ENCODE results near the gene C3. TPM values are rescaled to one million over a fixed set of nuclear protein-coding genes. Genes with fewer than 3 reads are reported as not detected.

The C3 gene
- total RNA-seq, 1 donor from 2014 or later = 0.37 TPM

DNA sequence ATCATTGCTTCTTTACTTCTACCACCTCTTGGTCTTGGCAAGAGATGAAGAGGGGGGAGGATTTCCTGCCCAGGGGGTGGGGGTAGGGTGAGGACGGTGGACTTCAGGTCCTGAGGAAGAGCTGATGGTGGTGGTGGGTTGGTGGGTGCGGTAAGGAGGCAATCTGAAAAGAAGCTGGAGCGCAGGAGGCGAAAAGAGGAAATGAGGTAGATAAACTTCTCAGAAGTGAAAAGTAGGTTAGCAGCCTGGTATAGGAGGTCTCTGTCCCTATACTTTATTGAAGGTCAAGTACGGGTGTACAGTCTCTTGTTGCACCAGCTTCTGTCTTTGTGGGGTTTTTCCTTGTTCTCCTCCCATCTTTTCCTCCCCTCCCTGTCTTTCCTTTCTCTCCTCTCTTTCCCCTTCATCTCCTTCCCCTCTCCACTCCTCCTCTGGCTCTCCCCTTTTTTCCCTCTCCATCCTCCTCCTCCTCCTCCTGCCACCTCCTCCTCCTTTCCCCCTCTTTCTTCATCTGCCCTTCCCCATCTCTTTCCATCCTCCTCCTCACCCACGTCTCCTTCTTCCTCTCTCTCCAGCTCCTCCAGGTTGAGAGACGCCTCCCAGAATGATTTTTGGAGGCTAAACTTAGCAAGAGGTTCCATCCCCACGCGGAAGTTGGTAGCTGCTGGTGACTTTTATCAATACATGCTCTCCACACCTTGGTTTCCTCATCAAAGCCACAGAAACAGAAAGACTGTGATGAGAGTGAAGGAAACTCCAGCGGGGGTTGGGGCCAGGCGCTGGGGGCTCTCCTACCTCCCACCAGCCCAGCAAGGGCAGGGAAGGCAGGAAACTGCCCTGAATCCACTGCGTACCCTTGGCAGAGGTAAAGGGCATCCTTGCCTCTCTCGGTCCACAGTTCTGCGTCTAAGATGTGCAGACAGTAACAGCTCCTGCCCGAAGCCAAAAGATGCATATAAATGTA is 65.8 kb downstream of the C3 start:
- DNase-seq (ENCODE audit: low read depth, low spot score) = no peak
- Mint-ChIP-seq H3K27me3 (ENCODE audit: low read depth) (peaks cover 15% of the 10 kb centered on the region), H3K4me1 (no peaks in the 10 kb centered on the region), H3K9me3 (no peaks in the 10 kb centered on the region), H3K36me3 (ENCODE audit: low read depth) (no peaks in the 10 kb centered on the region), H3K4me3 (no peak overlapping the region), H3K27ac (ENCODE audit: unreplicated experiment) (no peak overlapping the region)
- TF ChIP-seq CTCF (conservative IDR thresholded peaks at IDR 0.05) = no peak

DNA sequence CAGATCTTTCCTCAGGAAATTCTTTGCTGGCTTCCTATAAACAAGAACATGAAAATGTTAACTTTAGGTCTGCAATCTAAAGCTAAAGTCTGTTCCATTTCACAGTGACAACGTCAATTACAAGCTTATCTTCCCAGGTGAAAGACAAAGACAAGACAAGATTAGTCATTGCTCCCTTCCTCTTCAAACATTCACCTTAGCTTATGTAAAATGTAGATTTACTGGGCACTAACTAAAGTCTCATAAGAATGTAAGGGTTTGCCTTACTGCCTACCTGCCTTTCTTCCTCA is 67.7 kb downstream of the C3 start:
- H3K27me3 Mint-ChIP-seq (ENCODE audit: low read depth) = peaks cover 13% of the 10 kb centered on the region
- no peak for DNase-seq (ENCODE audit: low read depth, low spot score)
- peaks cover 4% of the 10 kb centered on the region for H3K4me1 Mint-ChIP-seq
- no peak overlapping the region for H3K27ac Mint-ChIP-seq (ENCODE audit: unreplicated experiment)
- no peak for TF ChIP-seq CTCF (conservative IDR thresholded peaks at IDR 0.05)
- H3K4me3 Mint-ChIP-seq = no peak overlapping the region
- H3K9me3 Mint-ChIP-seq = no peaks in the 10 kb centered on the region
- no peaks in the 10 kb centered on the region for H3K36me3 Mint-ChIP-seq (ENCODE audit: low read depth)

- DNase-seq (ENCODE audit: low read depth, low spot score) = no peak
- peaks cover 11% of the 10 kb centered on the region for H3K27me3 Mint-ChIP-seq (ENCODE audit: low read depth)
- TF ChIP-seq CTCF (conservative IDR thresholded peaks at IDR 0.05) = no peak
- no peak overlapping the region for H3K27ac Mint-ChIP-seq (ENCODE audit: unreplicated experiment)
- H3K4me3 Mint-ChIP-seq = no peak overlapping the region
- peaks cover 4% of the 10 kb centered on the region for H3K4me1 Mint-ChIP-seq
- no peaks in the 10 kb centered on the region for H3K9me3 Mint-ChIP-seq
- no peaks in the 10 kb centered on the region for H3K36me3 Mint-ChIP-seq (ENCODE audit: low read depth)
Observed at GRCh38 chr19:6651965-6652804, 68.3 kb downstream of the C3 start.

DNA sequence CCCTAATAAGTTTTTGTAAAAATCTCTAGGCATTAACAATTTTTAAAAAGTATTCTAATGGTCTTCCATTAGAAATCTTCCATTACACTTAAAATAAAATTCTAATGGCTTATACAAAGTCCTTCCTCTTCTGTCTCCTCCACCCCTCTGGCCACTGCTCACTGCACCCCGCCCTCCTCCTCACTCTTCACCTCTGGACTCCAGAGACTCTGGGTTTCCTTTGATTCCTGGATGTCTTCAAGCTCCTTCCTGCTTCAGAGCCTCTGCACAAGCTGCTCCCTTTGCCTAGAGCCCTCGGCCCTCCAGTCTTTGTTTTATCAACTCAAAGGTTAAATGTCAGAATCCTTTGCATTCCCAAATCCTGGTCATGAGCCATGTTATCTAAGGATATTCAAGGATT is 71.3 kb downstream of the C3 start:
- Mint-ChIP-seq H3K27me3 (ENCODE audit: low read depth) (peaks cover 9% of the 10 kb centered on the region), H3K27ac (ENCODE audit: unreplicated experiment) (no peak overlapping the region), H3K36me3 (ENCODE audit: low read depth) (no peaks in the 10 kb centered on the region), H3K9me3 (peaks cover 4% of the 10 kb centered on the region), H3K4me1 (peaks cover 4% of the 10 kb centered on the region), H3K4me3 (no peak overlapping the region)
- no peak for DNase-seq (ENCODE audit: low read depth, low spot score)
- TF ChIP-seq CTCF (conservative IDR thresholded peaks at IDR 0.05) = no peak

DNA sequence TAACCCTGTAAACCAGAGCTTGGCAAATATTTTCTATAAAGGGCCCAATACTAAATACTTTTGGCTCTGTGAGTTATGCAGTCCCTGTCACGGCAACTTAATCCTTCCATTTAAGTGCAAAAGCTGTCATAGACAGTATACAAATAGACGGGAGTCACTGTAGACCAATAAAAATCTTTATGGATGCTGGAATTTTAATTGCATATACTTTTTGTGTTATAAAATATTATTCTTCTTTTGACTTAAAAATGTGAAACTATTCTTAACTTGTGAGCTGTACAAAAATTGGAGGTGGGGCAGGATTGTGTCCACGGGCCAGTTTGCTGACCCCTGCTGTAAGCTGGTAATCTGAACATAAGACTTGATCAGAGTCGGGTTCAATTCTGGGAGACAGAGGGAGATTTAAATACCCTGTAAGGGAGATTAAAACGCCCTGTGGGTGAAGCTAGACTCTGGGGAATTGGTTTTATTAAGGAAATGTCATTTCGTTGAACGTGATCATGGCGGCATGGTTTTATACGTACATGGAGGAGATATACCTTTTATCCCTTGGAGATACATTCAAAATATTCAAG is 72.2 kb downstream of the C3 start:
- peaks cover 9% of the 10 kb centered on the region for H3K27me3 Mint-ChIP-seq (ENCODE audit: low read depth)
- H3K36me3 Mint-ChIP-seq (ENCODE audit: low read depth) = no peaks in the 10 kb centered on the region
- peaks cover 4% of the 10 kb centered on the region for H3K9me3 Mint-ChIP-seq
- no peak for TF ChIP-seq CTCF (conservative IDR thresholded peaks at IDR 0.05)
- no peak for DNase-seq (ENCODE audit: low read depth, low spot score)
- peaks cover 4% of the 10 kb centered on the region for H3K4me1 Mint-ChIP-seq
- no peak overlapping the region for H3K27ac Mint-ChIP-seq (ENCODE audit: unreplicated experiment)
- no peak overlapping the region for H3K4me3 Mint-ChIP-seq
